H9 (cell line): ENCODE measurements around the gene ADRM1. TPM values are rescaled to one million over a fixed set of nuclear protein-coding genes. Genes with fewer than 3 reads are reported as not detected.

Experiments used
- DNase-seq: peaks from one replicate; pipeline ENCODE4 v3.0.0-alpha.2; 2017
- H2AFZ ChIP-seq: one replicate; pipeline ENCODE4 v1.6.1; 2013; ENCODE audit warnings: mild to moderate bottlenecking, low read length, control low read depth, moderate library complexity
- H2AK5ac ChIP-seq: 2 replicates; pipeline ENCODE4 v1.6.1; 2013; ENCODE audit warnings: low read length, control low read depth, mixed read lengths; ENCODE audit not compliant: insufficient read length
- H2BK120ac ChIP-seq: one replicate; pipeline ENCODE4 v1.6.1; 2013; ENCODE audit warnings: low read depth, mild to moderate bottlenecking, low read length, control low read depth, inconsistent platforms; ENCODE audit not compliant: poor library complexity, severe bottlenecking
- H2BK12ac ChIP-seq: 2 replicates; pipeline ENCODE4 v1.6.1; 2013; ENCODE audit warnings: low read length, control low read depth, mixed read lengths, low read depth; ENCODE audit not compliant: insufficient read length
- H2BK15ac ChIP-seq: 2 replicates; pipeline ENCODE4 v1.6.1; 2013; ENCODE audit warnings: low read depth, low read length, control low read depth
- H2BK20ac ChIP-seq: one replicate; pipeline ENCODE4 v1.6.1; 2013; ENCODE audit warnings: low read depth, mild to moderate bottlenecking, low read length, control low read depth, inconsistent platforms; ENCODE audit not compliant: poor library complexity, severe bottlenecking
- H2BK5ac ChIP-seq: 2 replicates; pipeline ENCODE4 v1.6.1; 2013; ENCODE audit warnings: low read length, control low read depth, mixed read lengths; ENCODE audit not compliant: insufficient read length
- H3K14ac ChIP-seq: 2 replicates; pipeline ENCODE4 v1.6.1; 2013; ENCODE audit warnings: low read length, control low read depth; ENCODE audit not compliant: insufficient read depth
- H3K18ac ChIP-seq: 2 replicates; pipeline ENCODE4 v1.6.1; 2013; ENCODE audit warnings: low read depth, mild to moderate bottlenecking, mixed read lengths, low read length, control low read depth; ENCODE audit not compliant: insufficient read length
- H3K23ac ChIP-seq: 2 replicates; pipeline ENCODE4 v1.6.1; 2013; ENCODE audit warnings: low read length, control low read depth, mixed read lengths, low read depth; ENCODE audit not compliant: insufficient read length
- H3K23me2 ChIP-seq: 2 replicates; pipeline ENCODE4 v1.6.1; 2013; ENCODE audit warnings: low read depth, mild to moderate bottlenecking, mixed read lengths, low read length, control low read depth; ENCODE audit not compliant: insufficient read length, poor library complexity, severe bottlenecking
- H3K27ac ChIP-seq: 2 replicates; pipeline ENCODE4 v1.5.1; 2013; ENCODE audit warnings: low read length, control low read depth, mixed read lengths, low read depth; ENCODE audit not compliant: insufficient read length
- H3K27me3 ChIP-seq: 2 replicates; pipeline ENCODE4 v1.6.1; 2013; ENCODE audit warnings: low read length, control low read depth, inconsistent platforms; ENCODE audit not compliant: insufficient read depth
- H3K4ac ChIP-seq: 2 replicates; pipeline ENCODE4 v1.6.1; 2013; ENCODE audit warnings: low read depth, mild to moderate bottlenecking, control low read depth, inconsistent platforms, low read length, moderate library complexity
- H3K4me1 ChIP-seq: 2 replicates; pipeline ENCODE4 v1.6.1; 2013; ENCODE audit warnings: low read length, control low read depth, inconsistent platforms; ENCODE audit not compliant: insufficient read depth
- H3K4me2 ChIP-seq: 2 replicates; pipeline ENCODE4 v1.6.1; 2013; ENCODE audit warnings: low read length, control low read depth, mixed read lengths; ENCODE audit not compliant: insufficient read length, insufficient read depth
- H3K56ac ChIP-seq: 2 replicates; pipeline ENCODE4 v1.6.1; 2013; ENCODE audit warnings: low read depth, mild to moderate bottlenecking, mixed read lengths, low read length, control low read depth; ENCODE audit not compliant: insufficient read length
- H3K79me1 ChIP-seq: 2 replicates; pipeline ENCODE4 v1.6.1; 2013; ENCODE audit warnings: low read depth, mild to moderate bottlenecking, moderate library complexity, low read length, control low read depth, inconsistent platforms; ENCODE audit not compliant: insufficient read depth, poor library complexity, severe bottlenecking
- H3K79me2 ChIP-seq: 2 replicates; pipeline ENCODE4 v1.6.1; 2013; ENCODE audit warnings: low read length, control low read depth, inconsistent platforms; ENCODE audit not compliant: insufficient read depth
- H3K9ac ChIP-seq: 2 replicates; pipeline ENCODE4 v1.6.1; 2013; ENCODE audit warnings: low read length, control low read depth, mixed read lengths; ENCODE audit not compliant: insufficient read length; ENCODE audit errors: extremely low read depth
- H3K9me3 ChIP-seq: one replicate; pipeline ENCODE4 v1.6.1; 2013; ENCODE audit warnings: low read depth, low read length, inconsistent platforms; ENCODE audit not compliant: control insufficient read depth
- H3T11ph ChIP-seq: one replicate; pipeline ENCODE4 v1.6.1; 2013; ENCODE audit warnings: mild to moderate bottlenecking, low read length, control low read depth, inconsistent platforms
- H4K20me1 ChIP-seq: one replicate; pipeline ENCODE4 v1.6.1; 2013; ENCODE audit not compliant: control insufficient read depth, insufficient read length, insufficient read depth
- H4K5ac ChIP-seq: 2 replicates; pipeline ENCODE4 v1.6.1; 2013; ENCODE audit warnings: low read depth, mild to moderate bottlenecking, mixed read lengths, low read length, control low read depth; ENCODE audit not compliant: insufficient read length
- H4K8ac ChIP-seq: replicated peaks from 2 replicates; pipeline ENCODE4 v1.6.1; 2013; ENCODE audit warnings: low read length, control low read depth, mixed read lengths, low read depth; ENCODE audit not compliant: insufficient read length
- H4K91ac ChIP-seq: 2 replicates; pipeline ENCODE4 v1.6.1; 2013; ENCODE audit warnings: low read depth, mild to moderate bottlenecking, moderate library complexity, mixed read lengths, low read length, control low read depth; ENCODE audit not compliant: insufficient read length
- H3K27ac Mint-ChIP-seq, 3 experiments: 2 replicates in 2 of 3; 3 replicates in 1 of 3; pipeline ENCODE4 v1.8.0; 2020 to 2021; ENCODE audit warnings: mixed read lengths in 3 of 3, mild to moderate bottlenecking in 1 of 3, moderate library complexity in 1 of 3
- H3K27me3 Mint-ChIP-seq: 2 replicates; pipeline ENCODE4 v1.8.0; 2021; ENCODE audit warnings: low read depth, mild to moderate bottlenecking, moderate library complexity, mixed read lengths
- H3K36me3 Mint-ChIP-seq, 3 experiments: 2 replicates in 2 of 3; 3 replicates in 1 of 3; pipeline ENCODE4 v1.8.0; 2020 to 2021; ENCODE audit warnings: low read depth in 3 of 3, mixed read lengths in 3 of 3; ENCODE audit not compliant: insufficient read depth in 1 of 3
- H3K4me1 Mint-ChIP-seq, 2 experiments: 2 replicates each; pipeline ENCODE4 v1.8.0; 2020; ENCODE audit warnings: mixed read lengths in 2 of 2
- H3K4me3 Mint-ChIP-seq, 2 experiments: 2 replicates in 1 of 2; 3 replicates in 1 of 2; pipeline ENCODE4 v1.8.0; 2020 to 2021; ENCODE audit warnings: mild to moderate bottlenecking in 2 of 2, mixed read lengths in 2 of 2, moderate library complexity in 1 of 2
- H3K9me3 Mint-ChIP-seq, 2 experiments: 2 replicates in 1 of 2; 3 replicates in 1 of 2; pipeline ENCODE4 v1.8.0; 2020; ENCODE audit warnings: mild to moderate bottlenecking in 2 of 2, mixed read lengths in 2 of 2, moderate library complexity in 1 of 2
- WGBS: extraction: QIAGEN DNeasy Blood & Tissue Kit; methylation state at CpG from one replicate; pipeline ENCODE4 v1.1.7; 2013; ENCODE audit warnings: missing lambda C conversion rate, low lambda C conversion rate, mixed read lengths; ENCODE audit not compliant: insufficient read length; ENCODE audit errors: extremely low coverage; 5-methylcytosine and 5-hydroxymethylcytosine counted together
- total RNA-seq: library from RNA; stranded (reverse); gene quantifications from 2 replicates; pipeline ENCODE4 v1.2.1, GENCODE V29; 2021
- TF ChIP-seq, protein P1 (sequence below): fragments of 200-600 bp; sonication (generic); conservative IDR thresholded peaks from 3 replicates; pipeline ENCODE4 v1.8.0; 2021; ENCODE audit warnings: antibody characterized with exemption, mild to moderate bottlenecking

ADRM1 gene
- total RNA-seq, 1 experiment from 2014 or later, result 153 TPM

DNA sequence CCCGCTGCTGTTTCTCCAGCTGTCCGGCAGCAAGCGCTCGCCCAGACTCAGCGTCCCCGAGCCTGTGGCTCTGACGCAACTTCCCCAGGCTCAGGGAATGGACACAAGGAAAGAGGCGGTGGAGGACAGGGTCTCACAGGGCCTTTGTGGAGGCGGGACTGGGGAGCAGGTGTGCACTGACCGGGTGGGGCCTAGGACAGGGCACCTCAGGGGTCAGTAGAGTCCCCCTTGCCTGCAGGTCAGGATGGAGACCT lies 44.3 kb downstream of the ADRM1 start:
- Histone ChIP-seq H3K56ac (no peak overlapping the region), H3K9me3 (no peaks in the 10 kb centered on the region), H4K20me1 (no peaks in the 10 kb centered on the region), H3K27ac (no peak overlapping the region), H3K23ac (no peak overlapping the region), H3K9ac (no peak overlapping the region), H3K79me1 (no peaks in the 10 kb centered on the region), H2BK20ac (no peak overlapping the region), H4K91ac (no peak overlapping the region), H3K79me2 (no peaks in the 10 kb centered on the region), H3T11ph (no peak overlapping the region), H3K4me2 (no peak overlapping the region), H3K4me1 (no peaks in the 10 kb centered on the region), H2AK5ac (no peak overlapping the region), H4K8ac (no peak overlapping the region), H3K4ac (no peak overlapping the region), H3K23me2 (no peaks in the 10 kb centered on the region), H4K5ac (no peak overlapping the region), H3K14ac (no peak overlapping the region), H2BK15ac (no peak overlapping the region), H2BK120ac (no peak overlapping the region), H2BK5ac (no peak overlapping the region), H2AFZ (no peak overlapping the region), H3K18ac (no peak overlapping the region), H3K27me3 (no peaks in the 10 kb centered on the region), H2BK12ac (no peak overlapping the region)
- TF ChIP-seq, protein P1, sequence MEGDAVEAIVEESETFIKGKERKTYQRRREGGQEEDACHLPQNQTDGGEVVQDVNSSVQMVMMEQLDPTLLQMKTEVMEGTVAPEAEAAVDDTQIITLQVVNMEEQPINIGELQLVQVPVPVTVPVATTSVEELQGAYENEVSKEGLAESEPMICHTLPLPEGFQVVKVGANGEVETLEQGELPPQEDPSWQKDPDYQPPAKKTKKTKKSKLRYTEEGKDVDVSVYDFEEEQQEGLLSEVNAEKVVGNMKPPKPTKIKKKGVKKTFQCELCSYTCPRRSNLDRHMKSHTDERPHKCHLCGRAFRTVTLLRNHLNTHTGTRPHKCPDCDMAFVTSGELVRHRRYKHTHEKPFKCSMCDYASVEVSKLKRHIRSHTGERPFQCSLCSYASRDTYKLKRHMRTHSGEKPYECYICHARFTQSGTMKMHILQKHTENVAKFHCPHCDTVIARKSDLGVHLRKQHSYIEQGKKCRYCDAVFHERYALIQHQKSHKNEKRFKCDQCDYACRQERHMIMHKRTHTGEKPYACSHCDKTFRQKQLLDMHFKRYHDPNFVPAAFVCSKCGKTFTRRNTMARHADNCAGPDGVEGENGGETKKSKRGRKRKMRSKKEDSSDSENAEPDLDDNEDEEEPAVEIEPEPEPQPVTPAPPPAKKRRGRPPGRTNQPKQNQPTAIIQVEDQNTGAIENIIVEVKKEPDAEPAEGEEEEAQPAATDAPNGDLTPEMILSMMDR, result no peak
- Mint-ChIP-seq H3K27ac (no peak overlapping the region), H3K4me1 (no peaks in the 10 kb centered on the region), H3K36me3 (peaks cover 18 to 80% (median 77%) of the 10 kb centered on the region in 3 experiments), H3K9me3 (peaks cover 9 to 18% of the 10 kb centered on the region in 2 experiments), H3K4me3 (no peak overlapping the region), H3K27me3 (no peaks in the 10 kb centered on the region; the same call in 1 of the 2 replicates)
- no CpG with 5 or more reads among the region's 10 CpGs for WGBS
- DNase-seq, result no peak
